ENCODE results near the gene ACOT11. TPM values are rescaled to one million over a fixed set of nuclear protein-coding genes. Genes with fewer than 3 reads are reported as not detected.

The ACOT11 gene
- total and polyA plus RNA-seq, 10 of the 15 experiments (the other 5 are each of a cell fraction or from before 2014, with no cell fraction given): 0.04 to 0.85 (median 0.39) TPM; not detected in 1

DNA sequence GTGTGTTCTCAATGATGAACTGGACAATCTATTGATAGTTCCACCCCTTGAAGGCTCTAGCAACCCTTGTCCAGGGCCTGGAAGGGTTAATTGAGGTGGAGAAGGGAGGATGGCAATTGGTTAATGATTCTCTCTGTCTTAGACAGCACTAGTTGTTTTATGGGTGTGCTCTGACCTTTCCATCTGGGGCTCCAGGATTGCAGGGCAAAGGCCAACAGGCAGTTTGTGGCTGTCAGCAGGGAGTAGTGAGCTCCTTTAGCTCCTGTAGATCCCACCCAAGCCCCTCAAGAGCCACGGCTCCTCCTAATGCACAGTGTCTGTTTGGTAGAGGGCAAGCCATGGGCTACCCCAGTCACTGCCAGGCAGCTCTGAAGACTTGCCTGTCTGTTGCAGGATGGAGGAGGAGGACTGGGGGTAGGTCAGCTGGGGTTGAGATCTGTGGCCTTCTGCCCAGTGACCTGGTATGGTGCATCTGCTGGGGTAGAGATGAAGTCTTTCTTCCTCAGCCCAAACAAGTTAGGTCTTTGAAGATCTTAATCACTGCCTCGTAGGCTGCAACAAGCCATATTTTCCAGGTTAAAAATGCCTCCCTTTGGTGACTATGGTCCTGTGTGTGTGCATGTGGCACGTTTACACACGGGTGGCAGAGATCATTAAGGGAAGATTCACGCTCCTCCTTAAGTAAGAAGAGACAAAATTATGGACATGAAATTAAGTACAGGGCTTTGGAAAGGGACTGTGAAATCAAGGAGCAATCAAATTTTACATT lies 101.3 kb downstream of the ACOT11 start:
- ATAC-seq (no peak), FAIRE-seq (no peak), DNase-seq (ENCODE audit: low read depth, low spot score) (no peak)
- ChIA-PET SMC1A (ENCODE audit: uncharacterized antibody, unreplicated experiment) (no interaction called here), RAD21 (ENCODE audit: unreplicated experiment) (no interaction called here), CTCF (no interaction called here), POLR2A (no interaction called here)
- H3K4me2 ChIP-seq (ENCODE audit: control insufficient read depth, insufficient read depth): no peak overlapping the region
- no peak overlapping the region for H3K9ac ChIP-seq (ENCODE audit: control insufficient read depth, insufficient read depth, low read length)
- H3K4me3 ChIP-seq: no peak overlapping the region
- H3K79me2 ChIP-seq (ENCODE audit: control insufficient read depth, insufficient read depth, low read length): no peaks in the 10 kb centered on the region
- WGBS (ENCODE audit: insufficient coverage, insufficient replicate concordance, low lambda C conversion rate, missing lambda C conversion rate): 17% methylated on average over 5 of the region's 5 CpGs
- TF ChIP-seq ZZZ3 (IDR thresholded peaks at IDR 0.05; ENCODE audit: control insufficient read depth, insufficient read length, low read depth): no peak
- H2AFZ ChIP-seq (ENCODE audit: control insufficient read depth, low read depth, low read length): no peak overlapping the region
- H3K36me3 ChIP-seq (ENCODE audit: control insufficient read depth in 2 of 2, insufficient read depth in 2 of 2, low read length in 1 of 2): no peaks in the 10 kb centered on the region
- intact Hi-C loops (cut with micrococcal nuclease; ENCODE audit: unreplicated experiment) (no loop called here), in situ Hi-C loops (cut with MboI) (no loop called here)
- H3K27ac ChIP-seq (ENCODE audit: control insufficient read depth, insufficient read depth): no peak overlapping the region
- BruUV-seq (replicated peaks): no TSS peak
- no peaks in the 10 kb centered on the region; the same call in 2 of the 3 replicates for H3K9me3 ChIP-seq (replicated peaks; ENCODE audit: control insufficient read depth, insufficient read depth, low read length)
- H3K27me3 ChIP-seq (replicated peaks in 1 of 2; ENCODE audit: control insufficient read depth in 2 of 2, insufficient read depth in 2 of 2, low read length in 1 of 2): no peaks in the 10 kb centered on the region
- no peaks in the 10 kb centered on the region for H3K4me1 ChIP-seq (ENCODE audit: control insufficient read depth, insufficient read depth, low read length)
- no peaks in the 10 kb centered on the region for H4K20me1 ChIP-seq (ENCODE audit: control insufficient read depth, insufficient read depth)

DNA sequence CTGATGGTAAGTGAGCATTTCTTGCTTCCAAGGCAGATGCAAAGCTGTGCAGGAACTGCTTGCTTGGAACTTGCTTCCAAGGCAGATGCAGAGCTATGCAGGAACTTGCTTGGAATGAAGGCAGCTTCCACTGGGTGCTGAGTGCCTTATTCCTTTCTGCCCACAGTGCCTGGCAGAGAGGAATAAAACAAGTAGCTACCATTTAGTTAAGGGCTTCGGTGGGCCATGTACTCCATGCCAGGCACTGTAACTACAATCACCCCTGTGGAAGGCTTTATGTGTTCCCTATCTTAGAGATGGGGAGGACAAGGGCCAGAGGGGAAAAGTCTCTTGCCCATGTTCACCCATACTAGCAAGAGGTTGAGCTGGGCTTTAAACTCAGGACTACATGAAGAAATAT lies 101.9 kb downstream of the ACOT11 start:
- Histone ChIP-seq H3K27me3 (replicated peaks in 1 of 2; ENCODE audit: control insufficient read depth in 2 of 2, insufficient read depth in 2 of 2, low read length in 1 of 2) (no peaks in the 10 kb centered on the region), H3K4me2 (ENCODE audit: control insufficient read depth, insufficient read depth) (no peak overlapping the region), H3K4me3 (no peak overlapping the region), H3K79me2 (ENCODE audit: control insufficient read depth, insufficient read depth, low read length) (no peaks in the 10 kb centered on the region), H3K9ac (ENCODE audit: control insufficient read depth, insufficient read depth, low read length) (no peak overlapping the region), H3K36me3 (ENCODE audit: control insufficient read depth in 2 of 2, insufficient read depth in 2 of 2, low read length in 1 of 2) (no peaks in the 10 kb centered on the region), H4K20me1 (ENCODE audit: control insufficient read depth, insufficient read depth) (no peaks in the 10 kb centered on the region), H2AFZ (ENCODE audit: control insufficient read depth, low read depth, low read length) (no peak overlapping the region), H3K27ac (ENCODE audit: control insufficient read depth, insufficient read depth) (no peak overlapping the region), H3K9me3 (replicated peaks; ENCODE audit: control insufficient read depth, insufficient read depth, low read length) (no peaks in the 10 kb centered on the region), H3K4me1 (ENCODE audit: control insufficient read depth, insufficient read depth, low read length) (no peaks in the 10 kb centered on the region)
- WGBS (ENCODE audit: insufficient coverage, insufficient replicate concordance, low lambda C conversion rate, missing lambda C conversion rate): 42% methylated on average over 1 of the region's 1 CpG
- BruUV-seq (replicated peaks): no TSS peak
- RAD21 ChIA-PET (ENCODE audit: unreplicated experiment): no interaction called here
- DNase-seq (ENCODE audit: low read depth, low spot score) (no peak), FAIRE-seq (no peak), ATAC-seq (no peak)
- intact Hi-C loops (cut with micrococcal nuclease; ENCODE audit: unreplicated experiment): no loop called here
- in situ Hi-C loops (cut with MboI): no loop called here
- POLR2A ChIA-PET: no interaction called here
- SMC1A ChIA-PET (ENCODE audit: uncharacterized antibody, unreplicated experiment): interaction anchor here (0.8 kb wide), 1 partner anchor 12 kb away, joined by 3 read pairs; no protein-coding TSS in a partner anchor
- TF ChIP-seq POU2F2 (IDR thresholded peaks at IDR 0.05; ENCODE audit: borderline replicate concordance, low read depth, low read length): no peak
- TF ChIP-seq, protein P1, sequence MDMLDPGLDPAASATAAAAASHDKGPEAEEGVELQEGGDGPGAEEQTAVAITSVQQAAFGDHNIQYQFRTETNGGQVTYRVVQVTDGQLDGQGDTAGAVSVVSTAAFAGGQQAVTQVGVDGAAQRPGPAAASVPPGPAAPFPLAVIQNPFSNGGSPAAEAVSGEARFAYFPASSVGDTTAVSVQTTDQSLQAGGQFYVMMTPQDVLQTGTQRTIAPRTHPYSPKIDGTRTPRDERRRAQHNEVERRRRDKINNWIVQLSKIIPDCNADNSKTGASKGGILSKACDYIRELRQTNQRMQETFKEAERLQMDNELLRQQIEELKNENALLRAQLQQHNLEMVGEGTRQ (IDR thresholded peaks at IDR 0.05; ENCODE audit: borderline replicate concordance, low read depth, low read length): no peak
- TF ChIP-seq GATAD2B (conservative IDR thresholded peaks at IDR 0.05; ENCODE audit: low read depth): no peak
- no peak for TF ChIP-seq MEF2A (IDR thresholded peaks at IDR 0.05; ENCODE audit: insufficient read depth, low read depth, low read length)
- no peak for TF ChIP-seq RFX5 (IDR thresholded peaks at IDR 0.05; ENCODE audit: low read depth, low read length)
- no peak for TF ChIP-seq NBN (IDR thresholded peaks at IDR 0.05)
- TF ChIP-seq YY1 (IDR thresholded peaks at IDR 0.05; ENCODE audit: low read depth, low read length): no peak
- TF ChIP-seq EZH2 (IDR thresholded peaks at IDR 0.05; ENCODE audit: borderline replicate concordance, control insufficient read depth, low read depth, low read length): no peak
- TF ChIP-seq, protein P2, sequence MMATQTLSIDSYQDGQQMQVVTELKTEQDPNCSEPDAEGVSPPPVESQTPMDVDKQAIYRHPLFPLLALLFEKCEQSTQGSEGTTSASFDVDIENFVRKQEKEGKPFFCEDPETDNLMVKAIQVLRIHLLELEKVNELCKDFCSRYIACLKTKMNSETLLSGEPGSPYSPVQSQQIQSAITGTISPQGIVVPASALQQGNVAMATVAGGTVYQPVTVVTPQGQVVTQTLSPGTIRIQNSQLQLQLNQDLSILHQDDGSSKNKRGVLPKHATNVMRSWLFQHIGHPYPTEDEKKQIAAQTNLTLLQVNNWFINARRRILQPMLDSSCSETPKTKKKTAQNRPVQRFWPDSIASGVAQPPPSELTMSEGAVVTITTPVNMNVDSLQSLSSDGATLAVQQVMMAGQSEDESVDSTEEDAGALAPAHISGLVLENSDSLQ (IDR thresholded peaks at IDR 0.05): no peak
- no peak for TF ChIP-seq CHD4 (IDR thresholded peaks at IDR 0.05)
- TF ChIP-seq NFIC (IDR thresholded peaks at IDR 0.05; ENCODE audit: low read depth, low read length): no peak
- no peak for TF ChIP-seq SUPT20H (IDR thresholded peaks at IDR 0.05; ENCODE audit: borderline replicate concordance, control insufficient read depth, low read depth, low read length)
- TF ChIP-seq, protein P3, sequence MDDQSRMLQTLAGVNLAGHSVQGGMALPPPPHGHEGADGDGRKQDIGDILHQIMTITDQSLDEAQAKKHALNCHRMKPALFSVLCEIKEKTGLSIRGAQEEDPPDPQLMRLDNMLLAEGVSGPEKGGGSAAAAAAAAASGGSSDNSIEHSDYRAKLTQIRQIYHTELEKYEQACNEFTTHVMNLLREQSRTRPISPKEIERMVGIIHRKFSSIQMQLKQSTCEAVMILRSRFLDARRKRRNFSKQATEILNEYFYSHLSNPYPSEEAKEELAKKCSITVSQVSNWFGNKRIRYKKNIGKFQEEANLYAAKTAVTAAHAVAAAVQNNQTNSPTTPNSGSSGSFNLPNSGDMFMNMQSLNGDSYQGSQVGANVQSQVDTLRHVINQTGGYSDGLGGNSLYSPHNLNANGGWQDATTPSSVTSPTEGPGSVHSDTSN (IDR thresholded peaks at IDR 0.05; ENCODE audit: insufficient replicate concordance, low read depth, low read length): no peak
- no peak for TF ChIP-seq FOS (IDR thresholded peaks at IDR 0.05; ENCODE audit: borderline replicate concordance, extremely low read depth, insufficient read length)
- CTCF ChIA-PET: no interaction called here
